Suppressor macrophage treated with lipopolysaccharide for 4 hours (primary cell): ENCODE measurements around the gene XPNPEP1.

Source experiments
- DNase-seq: peaks from one replicate; pipeline ENCODE4 v3.0.0-alpha.2; 2020

The XPNPEP1 gene

DNA sequence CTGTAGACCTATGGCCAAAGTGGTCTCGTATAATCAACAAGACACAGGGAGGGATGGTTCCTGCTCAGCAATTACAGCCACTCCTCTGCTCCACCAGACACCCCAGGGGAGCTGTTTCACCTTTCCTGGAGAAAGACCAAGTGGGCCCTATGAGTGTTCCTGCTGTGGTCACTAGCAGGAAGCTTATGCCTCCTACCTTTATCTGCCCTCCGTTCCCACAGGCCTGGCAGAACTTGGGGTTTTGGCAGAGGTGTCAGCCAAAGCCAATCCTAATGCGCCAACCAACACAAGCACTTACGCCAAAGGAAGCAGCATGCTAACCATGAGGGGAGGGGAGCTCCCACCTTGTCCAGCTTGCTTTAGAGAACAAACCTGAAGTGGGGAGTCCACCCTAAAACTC lies 31.2 kb downstream of the XPNPEP1 start:
- DNase-seq, result no peak

DNA sequence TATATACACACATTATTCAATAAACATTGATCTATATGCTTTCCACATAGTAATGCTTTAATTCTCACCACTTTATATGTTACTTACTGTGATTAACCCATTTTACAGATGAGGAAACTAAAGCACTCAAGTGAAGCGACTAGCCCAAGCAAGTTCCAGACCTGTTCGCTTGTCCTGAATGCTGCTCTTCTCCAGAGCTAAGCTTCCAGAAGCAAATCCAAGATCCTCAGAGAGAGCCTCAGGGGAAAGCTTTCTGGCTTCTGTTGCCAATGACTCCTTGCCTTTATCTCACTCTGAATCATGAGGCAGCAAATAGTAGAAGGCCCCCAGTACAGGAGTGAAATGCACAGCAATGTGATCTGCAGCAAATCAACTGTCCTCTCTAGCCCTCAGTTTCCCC lies 32.2 kb downstream of the XPNPEP1 start:
- no peak for DNase-seq

DNA sequence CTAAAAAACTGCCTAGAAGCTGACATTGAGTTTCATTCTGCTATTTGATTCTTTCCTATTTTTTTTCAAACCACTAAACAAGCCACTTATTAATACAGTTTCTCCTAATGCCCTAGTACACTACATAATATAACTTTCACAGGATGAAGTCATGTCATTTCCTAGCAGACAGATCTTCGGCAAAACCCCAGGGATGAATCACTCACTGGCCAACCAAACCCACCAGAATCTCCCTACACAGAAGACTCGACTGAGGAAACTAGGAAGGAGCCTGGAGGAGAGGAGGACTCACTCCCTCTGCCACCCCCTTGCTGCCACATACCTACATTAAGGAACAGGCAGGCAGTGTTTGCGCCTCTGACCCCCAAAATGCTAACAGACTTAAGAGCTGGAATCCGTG lies 33.4 kb downstream of the XPNPEP1 start:
- peak; percentile 93 for DNase-seq

DNA sequence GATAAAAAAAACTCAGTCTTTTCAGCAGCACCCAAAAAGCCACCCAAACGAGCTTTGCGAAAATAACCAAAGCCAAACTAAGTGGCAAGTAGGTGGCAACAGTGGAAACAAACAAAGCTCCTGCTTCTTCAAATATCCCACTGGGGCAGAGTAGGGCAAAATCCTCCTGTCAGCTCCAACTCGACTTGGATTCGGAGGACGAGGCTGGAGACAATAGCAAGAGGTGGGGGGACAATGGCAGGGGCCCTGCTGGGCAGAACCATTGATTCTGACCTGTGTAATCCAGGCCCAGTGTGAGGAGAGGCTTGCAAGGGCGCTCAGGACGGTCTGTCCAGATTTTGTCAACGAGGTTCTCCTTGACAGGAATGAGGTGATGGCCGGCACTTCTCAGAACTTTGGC lies 35.5 kb downstream of the XPNPEP1 start:
- DNase-seq, result no peak

DNA sequence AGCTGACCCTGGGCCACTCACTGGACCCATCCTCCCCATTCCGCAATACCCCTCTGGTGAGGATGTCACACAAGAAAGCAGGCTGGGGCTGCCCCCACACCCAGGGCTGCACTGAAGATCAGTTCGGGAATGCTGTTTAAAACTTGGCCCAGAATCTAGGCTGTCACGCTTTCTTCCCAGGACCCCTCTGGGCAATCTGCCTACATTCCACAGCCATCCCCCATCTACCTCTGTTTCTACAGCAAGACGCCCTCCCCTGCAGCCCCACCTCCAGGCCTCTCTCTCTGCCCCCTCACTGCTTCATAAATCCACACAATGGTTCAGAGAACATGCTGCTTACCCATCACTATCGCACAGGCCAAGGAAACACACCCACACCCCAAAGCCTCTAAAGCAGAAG lies 36.1 kb downstream of the XPNPEP1 start:
- DNase-seq, result no peak

DNA sequence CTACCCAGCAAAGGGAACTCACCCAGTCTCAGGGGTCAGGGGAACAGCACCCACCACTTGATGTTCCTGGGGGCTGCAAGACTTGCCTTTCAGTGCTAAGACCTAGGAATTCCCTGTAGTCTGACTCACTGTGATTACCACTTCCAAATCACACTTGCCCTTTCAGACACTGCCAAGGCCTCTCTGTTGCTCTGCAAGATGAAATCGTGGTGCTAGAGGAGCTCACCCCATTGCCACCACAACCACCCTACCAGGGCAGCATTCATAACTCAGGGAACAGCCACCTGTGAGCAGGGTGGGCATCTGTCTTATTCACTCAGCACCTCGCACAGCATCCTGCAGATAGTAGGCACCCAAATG lies 36.5 kb downstream of the XPNPEP1 start:
- DNase-seq, result no peak

DNA sequence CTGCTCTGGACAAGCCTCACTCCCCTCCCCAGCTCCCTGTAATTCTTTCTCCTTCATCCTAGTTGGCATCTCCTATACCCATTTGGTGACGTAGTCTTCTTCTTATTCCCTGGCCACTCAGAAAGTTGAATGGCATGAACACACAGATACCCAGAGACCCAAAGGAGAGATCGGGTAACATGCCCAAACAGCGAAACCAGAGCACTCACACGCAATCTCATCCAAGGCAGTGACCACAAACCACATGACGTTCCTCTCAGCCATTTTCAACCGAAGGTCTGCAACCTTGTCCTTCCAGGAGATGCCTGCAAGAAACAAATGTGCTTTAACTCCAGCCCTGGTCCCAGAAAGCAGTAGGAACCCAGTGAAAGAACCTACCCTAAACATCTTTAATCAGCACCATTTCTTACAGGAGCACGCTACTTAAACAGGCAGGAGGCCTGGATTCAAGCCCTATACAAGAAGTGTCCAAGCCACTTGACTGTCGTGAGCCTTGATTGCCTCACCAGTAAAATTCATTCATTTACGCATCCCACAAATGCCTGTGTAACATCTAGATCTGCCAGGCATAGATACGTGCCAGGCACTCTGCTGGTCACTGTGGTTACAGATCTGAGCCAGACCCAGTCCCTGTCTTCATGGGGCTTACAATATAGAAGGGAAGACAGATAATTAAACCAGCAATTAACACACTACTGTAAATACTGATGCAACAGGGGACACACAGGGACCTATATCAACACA lies 37.1 kb downstream of the XPNPEP1 start:
- no peak for DNase-seq

DNA sequence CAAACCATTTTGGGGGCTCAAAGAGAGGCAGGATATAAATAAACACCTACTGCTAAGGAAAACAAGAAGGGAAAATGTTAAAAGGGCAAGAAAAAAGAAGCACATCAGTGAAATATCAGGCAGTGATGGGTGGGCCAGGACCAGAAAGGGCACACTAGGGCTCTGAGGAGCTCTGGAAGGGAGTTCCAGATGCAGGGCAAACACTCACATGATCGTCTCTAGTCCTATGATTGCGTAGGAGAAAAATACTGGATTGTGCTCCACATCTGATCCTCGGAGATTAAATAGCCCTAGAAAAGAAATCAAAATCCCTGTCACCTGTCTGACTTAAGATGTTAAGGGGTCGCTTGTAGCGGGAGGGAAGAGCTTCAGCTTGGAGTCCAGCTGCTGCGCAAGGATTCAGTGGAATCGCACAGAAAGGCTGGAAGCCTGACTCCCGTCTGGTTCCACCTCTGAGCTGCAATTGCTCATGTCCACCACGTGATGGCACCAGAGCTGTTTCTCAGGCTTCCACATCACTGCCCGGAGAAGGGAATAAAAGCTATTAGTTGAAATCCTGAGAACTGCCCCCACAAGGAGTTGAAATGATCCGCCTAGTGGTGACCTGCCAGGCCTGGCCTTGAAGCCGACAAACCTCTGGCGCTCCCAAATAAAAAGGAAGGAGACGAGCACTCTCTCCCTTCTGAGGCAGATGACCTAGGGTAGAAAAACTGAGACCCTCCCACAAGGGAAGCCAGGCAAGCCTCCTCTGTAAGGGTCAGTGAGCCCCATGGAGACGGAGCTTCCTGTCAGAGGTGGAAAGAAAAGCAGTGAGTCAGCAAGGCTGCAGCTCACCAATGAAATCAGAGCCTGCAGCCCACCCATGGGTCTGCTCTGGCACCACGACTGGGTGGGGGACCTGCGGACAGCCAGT lies 39.2 kb downstream of the XPNPEP1 start:
- peak; percentile 86 for DNase-seq

DNA sequence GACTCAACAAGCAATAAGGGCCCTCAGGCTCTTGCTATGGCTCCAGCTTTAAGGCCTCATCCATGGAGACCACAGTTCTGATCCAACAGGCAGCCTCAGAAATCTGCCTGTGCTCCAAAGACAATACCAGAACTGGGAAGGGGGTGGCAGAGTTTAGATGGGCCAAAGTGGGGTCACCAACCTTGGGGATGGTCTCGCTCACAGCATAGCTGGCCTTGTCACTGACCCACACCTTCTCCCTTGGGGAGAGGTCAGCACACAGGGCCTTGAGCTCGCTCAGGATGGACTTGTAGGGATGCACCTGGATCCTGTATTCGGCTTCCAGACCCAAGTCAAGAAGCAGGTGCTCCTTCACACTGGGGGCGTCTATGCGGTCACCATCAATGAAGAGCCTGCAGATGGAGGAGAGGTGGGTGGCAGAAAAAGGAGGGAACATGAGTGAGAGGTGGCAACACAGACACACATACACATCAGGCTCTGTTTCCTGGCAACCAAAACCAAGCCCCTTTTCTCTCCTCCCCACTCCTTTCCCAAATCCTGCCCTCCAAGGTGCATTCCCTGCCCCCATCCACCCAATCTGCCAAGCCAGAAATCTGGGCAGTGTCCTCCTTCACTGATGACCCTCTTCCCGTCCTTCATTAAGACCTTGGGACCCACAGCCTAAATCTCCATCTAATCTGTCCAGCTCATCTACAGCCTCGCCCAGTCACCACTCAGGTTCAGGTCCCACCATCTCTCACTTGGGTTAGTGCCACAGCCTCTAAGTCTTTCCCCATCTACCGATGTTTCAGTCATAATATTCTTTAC lies 40.9 kb downstream of the XPNPEP1 start:
- DNase-seq, result no peak

DNA sequence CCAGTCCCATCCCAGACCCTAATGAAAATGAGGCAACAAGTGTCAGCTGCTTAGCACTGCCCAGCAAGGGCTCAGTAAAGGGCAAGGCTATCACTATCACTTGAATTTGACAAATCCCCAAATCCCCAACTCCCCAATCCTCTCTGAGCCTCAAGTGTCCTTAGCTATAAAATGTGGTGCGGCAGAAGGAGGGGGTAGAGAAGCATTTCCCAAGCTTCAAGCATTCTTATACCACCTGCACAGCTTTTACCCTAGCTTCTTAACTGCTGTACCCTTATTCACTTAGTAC lies 41.6 kb downstream of the XPNPEP1 start:
- DNase-seq, result no peak

DNA sequence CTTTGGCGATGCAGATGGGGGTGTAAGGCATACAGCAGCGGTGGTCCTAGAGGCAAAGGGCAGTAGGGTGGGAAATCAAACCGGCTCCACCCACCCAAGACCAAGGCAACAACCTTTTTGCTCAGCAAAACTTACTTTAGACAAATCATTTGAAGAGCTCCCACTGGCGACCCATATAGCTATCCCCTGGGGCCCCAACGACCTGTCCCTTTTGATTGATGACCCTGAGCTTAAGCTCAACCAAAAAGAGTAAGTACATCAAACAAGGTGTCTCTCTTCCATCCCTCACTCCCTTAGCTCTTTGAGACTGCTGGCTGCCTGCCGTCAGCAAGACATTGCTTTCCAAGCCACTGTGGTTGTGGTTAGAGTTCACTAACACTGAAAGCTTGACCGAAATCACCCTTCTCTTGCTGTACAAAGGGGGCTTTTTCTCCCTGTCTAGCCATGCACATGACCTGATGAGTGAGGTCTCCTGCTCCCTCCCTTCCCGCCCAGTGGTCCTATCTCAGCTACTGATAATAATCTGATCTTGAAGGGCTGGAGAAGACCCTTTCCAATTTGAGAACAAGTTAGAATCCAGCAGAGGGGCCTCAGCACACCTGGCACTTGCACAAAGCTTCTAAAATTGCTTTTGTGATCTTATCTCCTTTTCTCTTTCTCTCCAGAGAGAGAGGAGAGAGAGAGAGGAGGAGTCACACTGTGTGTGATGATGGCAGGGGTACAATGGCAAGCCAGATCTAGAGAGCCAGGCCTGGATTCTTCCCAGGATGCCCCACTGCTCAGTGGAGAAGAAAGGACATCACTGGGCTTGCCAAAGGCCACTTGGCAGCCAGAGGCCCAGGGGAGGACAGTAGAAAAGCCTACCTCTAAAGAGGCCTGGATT lies 42.2 kb downstream of the XPNPEP1 start:
- no peak for DNase-seq

DNA sequence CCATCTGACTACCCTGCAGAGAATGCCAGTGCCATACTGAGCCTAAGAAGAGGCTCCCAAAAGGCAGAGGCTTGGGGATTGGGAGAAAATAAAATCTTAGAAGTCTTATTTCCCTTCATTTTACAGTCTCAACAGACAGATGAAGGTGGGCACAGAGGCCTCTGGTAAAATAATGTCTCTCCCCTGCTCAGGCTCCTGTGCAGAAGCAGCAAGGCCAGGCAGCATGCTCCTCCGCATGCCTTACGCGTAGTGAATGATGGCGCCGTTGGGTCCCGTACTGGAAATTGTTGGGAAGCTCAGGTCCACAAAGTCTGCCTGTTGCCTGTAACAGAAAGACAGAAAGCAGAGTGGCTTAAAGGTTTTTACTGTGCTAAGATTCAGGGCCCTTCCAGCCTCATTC lies 45.8 kb downstream of the XPNPEP1 start:
- no peak for DNase-seq

DNA sequence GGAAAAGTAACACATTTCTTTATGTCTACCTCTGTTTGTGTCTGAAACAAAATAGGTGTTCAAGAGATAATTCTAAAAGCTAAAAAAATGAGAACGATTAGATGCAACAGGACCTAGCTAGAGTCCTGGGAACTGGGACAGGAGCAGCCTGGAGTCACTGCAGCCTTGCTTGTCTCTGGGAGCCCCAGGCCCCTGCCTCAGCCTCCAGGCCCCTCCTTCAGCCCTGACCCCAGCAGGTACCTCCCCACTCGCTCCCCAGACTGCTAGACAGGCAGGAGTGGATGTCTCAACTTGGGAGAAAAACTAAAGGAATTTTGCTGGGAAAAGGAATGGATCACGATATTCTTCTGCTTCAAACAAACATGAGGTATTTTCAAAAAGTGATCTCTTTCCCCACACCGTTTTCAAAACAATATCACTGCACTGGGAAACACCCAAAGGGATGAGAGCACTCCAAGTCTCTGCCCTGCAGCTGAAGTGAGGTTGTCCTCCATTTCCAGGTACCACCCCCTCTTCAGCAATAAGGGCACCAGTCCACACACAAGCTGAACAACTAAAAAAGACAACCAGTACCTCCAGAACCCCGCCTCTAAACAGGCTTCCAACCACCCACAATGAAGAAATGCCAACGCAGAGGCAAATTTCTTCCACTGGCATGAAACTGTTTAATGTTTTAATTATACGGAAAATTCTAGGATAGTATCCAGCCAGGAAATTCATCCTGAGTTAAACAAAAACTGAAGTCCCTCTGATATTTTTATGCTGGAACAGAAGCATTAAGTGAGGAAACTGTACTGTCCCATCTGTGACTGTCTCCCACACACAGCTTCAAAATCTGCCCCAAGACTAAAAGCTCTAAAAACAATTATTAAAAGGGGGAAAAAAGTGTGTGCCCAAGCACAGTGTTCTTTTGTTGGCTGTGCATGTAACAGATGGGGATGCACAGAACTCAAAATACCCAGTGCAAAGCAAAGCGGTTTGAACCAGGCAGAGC lies 47.2 kb downstream of the XPNPEP1 start:
- no peak for DNase-seq

DNA sequence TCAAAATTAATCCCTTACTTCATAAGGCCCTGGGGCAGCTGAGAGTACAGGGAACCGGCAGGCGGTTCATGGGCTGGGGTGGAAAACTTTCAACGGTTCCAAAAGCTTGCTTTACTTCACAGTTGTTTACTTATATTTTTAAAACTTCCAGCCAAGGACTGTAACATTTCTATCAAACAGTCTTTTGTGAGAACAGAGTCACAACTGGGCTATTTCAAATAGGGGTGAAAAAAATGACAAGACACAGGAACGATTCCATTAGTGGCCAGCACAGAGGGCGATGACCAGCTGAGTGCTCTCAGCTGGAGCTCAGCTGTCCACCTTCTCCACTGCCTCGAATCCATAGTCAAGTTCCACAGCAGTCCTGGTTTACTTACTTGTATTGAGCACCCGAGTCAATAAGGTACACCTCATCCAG lies 48.2 kb downstream of the XPNPEP1 start:
- no peak for DNase-seq

DNA sequence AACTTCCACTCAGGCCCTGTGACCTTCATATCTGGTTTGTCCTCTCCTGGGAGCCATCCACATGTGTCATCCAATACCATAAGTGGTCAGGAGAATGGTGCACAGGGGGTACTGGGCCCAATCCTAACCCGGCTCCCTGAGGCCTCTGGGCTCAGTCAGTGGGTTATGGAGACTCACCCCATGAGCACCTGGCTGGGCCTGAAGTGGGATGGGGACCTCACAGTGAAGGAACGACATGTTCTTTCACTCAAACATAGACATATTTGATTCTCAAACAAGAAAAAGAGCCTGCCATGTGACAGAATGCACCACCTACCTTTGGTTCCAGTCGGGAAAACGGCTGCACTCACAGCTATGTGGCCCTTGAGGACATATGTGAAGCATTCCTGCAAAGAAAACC lies 51.8 kb downstream of the XPNPEP1 start:
- DNase-seq, result no peak

DNA sequence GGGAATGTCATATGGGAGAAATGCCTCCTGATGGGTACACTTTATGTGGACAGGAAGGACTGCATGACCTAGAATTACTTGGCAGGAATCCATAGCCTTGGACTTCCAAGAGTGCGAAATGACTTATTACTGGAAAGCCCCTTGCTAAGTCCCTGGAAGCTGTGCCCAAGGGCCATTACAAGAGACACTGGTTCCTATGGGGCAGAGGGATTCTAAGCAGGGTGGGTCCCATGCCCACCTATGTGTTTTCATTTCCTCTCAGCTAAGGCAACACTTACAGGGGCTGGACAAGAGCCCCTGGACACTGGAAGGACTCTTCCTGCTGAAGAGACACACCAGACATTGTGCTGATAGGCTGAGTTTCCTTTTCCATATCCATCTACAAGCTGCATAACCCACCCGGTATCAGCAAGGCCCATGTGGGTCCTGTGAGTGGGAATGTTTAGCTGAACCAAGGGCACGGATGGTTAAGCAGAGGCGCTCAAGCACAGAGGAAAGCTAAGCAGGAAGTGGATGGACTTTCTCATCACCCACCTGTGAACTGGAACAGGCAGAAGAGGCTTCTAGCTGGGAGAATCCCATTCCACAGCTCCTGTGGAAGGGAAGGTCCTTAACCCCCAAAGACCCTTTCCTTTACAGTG lies 56.2 kb downstream of the XPNPEP1 start:
- DNase-seq, result peak; percentile 9

DNA sequence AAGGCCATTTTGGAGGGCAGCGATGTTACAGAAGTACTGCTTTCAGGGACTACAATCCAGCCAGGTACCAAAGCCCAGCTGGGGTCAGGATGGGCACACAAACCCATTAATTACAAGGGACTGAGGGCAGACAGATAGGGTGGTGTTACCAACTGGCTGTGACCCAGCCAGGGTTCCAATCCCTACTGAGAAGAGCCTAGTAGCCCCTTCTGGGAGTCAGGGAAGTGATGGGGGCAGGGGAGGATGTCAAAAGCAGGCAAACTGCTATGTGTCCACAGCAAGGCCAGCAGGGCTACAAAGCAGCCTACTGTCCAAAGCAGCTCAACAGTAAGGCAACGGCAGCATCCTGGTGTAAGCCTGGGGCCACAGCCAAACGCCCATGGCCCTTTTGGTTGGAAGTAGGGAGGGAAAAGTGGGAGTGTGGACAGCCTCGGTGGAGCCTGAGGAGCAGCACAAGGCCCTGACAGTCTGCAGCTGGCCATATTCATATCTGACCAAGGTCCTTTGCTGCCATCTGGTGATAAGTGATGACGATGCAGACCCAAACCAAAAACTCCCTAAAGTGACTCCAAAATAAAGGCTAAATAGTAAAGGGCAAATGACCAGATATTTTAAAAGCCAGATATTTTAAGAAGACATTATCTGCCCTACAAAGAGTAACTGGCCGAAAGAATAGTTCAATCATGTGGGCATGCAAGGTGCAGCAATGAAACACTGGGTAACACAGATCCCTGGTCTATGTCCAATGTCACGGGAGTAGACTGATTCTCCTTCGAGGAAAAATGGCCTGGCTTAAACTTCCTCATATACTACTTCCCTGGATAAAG lies 56.9 kb downstream of the XPNPEP1 start:
- DNase-seq, result no peak

DNA sequence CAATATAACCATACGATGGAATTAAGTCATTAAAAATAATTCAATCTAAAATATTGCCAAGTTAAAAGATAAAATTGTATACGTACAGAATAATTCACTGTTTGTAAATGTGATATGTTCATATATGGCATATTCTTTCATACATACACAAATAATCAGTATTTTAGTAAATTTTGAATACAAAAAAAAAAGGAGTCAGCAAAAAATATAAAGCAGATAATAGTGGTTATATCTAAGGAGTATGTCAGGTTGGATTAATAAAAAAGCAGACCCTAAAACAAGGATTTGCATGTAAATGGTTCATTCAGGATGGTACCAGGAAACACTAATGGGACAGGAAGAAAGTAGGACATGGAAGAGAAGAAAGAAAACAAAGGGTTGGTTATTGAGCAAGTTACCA lies 59.5 kb downstream of the XPNPEP1 start:
- no peak for DNase-seq

DNA sequence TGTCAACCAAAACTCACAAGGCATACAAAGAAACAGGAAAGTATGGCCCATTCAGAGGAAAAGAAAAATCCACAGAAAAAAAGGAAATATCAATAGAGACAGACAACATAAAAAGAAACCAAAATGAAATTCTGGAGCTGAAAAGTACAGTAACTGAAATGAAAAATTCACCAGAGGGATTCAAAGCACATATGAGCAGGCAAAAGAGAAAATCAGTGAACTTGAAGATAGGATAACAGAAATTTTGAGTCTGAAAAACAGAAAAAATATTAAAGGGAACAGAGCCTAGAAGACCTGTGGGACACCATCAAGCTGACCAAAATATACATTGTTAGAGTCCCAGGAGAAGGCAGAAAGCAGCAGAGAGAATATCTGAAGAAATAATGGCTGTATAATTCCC lies 60.6 kb downstream of the XPNPEP1 start:
- DNase-seq, result no peak

DNA sequence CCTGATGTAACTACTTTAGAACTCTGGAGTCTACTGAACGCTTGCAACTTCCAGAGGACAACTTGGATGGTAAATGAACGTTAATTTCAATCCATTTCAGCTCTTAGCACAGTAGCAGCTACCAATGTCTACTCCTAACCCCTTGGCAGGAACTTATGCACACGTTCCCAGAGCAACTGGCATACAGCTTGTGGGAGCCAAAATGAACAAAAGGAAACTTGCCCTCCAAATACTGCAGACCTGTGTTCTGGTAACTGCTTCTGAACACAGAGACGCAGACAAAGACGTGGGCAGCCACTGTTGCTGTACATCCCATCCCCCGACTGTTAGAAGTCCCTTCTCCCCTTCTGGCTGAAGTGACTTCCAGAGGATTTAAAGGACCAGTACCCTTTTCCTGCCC lies 61.3 kb downstream of the XPNPEP1 start:
- no peak for DNase-seq
